GM19193 (cell line): Measurements from ENCODE around the gene SDC3.

Experiments used
- POLR2A ChIP-seq: IDR thresholded peaks from 4 replicates; pipeline ENCODE4 v1.6.1; 2011; ENCODE audit not compliant: insufficient read depth, insufficient read length; ENCODE audit errors: extremely low read depth

SDC3 gene

GRCh38 chr1:30908696-30909364, at the start of gene SDC3:
Gene SDC3 (minus strand): TSS chr1:30908758. CDS start chr1:30908586, 172 bp downstream.
- TF ChIP-seq POLR2A, result no peak

GRCh38 chr1:30957560-30958222, 49.1 kb upstream of the SDC3 start:
- TF ChIP-seq POLR2A, result no peak

- TF ChIP-seq POLR2A, result no peak
Measured at GRCh38 chr1:30955448-30956015, 47.0 kb upstream of the SDC3 start.

GRCh38 chr1:30953685-30954084, 45.1 kb upstream of the SDC3 start:
- no peak for TF ChIP-seq POLR2A

DNA sequence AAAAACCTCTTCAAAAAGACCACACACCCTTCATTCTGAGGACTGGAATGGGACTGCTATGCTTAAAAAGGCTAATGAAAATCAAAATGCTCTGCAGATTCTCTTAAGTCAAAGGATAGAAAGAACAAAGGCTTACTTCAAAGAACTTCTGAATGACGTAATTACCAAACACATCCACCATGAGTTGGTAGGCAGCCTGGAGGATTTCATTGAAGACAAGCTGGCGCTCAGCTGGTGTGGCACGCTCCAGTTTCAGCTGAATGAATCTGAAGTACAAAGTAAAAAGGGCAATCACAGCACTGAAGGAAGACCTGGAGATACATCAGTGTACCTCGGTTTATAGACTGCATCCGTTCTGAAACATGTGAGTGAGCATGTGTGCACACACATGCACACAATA, 43.5 kb upstream of the SDC3 start:
- no peak for TF ChIP-seq POLR2A

- TF ChIP-seq POLR2A, result no peak
Measured at GRCh38 chr1:30950700-30951099, 42.1 kb upstream of the SDC3 start.

- TF ChIP-seq POLR2A, result no peak
Measured at GRCh38 chr1:30950053-30950452, 41.5 kb upstream of the SDC3 start.

GRCh38 chr1:30948278-30948677, 39.7 kb upstream of the SDC3 start:
- no peak for TF ChIP-seq POLR2A

- no peak for TF ChIP-seq POLR2A
Measured at GRCh38 chr1:30947212-30947611, 38.7 kb upstream of the SDC3 start.

DNA sequence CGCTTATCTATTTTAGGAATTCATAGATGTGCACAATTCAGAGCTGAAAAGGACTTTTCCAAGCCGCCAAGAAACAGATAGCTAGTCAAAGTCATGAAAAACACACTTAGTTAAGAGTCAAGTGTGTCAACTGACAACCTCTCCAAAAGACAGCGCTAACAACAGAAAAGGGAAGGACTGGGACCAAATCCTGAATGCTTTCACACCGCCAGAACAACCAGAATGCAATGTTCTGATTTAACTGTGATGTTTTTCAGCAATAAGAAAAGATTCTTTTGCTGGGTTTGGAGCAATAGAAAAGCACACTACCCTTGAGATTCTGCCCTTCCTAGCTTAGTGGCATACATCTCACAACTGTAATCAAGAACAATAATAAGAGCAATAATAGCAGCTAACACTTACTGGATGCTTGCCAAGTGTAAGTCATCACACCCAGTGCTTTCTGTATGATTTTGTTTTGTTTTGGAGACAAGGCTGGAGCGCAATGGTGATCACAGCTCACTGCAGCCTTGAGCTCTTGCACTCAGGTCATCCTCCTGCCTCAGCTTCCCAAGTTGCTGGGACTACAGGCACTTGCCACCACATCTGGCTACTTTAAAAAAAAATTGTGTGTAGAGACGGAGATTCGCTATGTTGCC, 33.9 kb upstream of the SDC3 start:
- TF ChIP-seq POLR2A, result no peak

GRCh38 chr1:30940541-30940940, 32.0 kb upstream of the SDC3 start:
- no peak for TF ChIP-seq POLR2A

DNA sequence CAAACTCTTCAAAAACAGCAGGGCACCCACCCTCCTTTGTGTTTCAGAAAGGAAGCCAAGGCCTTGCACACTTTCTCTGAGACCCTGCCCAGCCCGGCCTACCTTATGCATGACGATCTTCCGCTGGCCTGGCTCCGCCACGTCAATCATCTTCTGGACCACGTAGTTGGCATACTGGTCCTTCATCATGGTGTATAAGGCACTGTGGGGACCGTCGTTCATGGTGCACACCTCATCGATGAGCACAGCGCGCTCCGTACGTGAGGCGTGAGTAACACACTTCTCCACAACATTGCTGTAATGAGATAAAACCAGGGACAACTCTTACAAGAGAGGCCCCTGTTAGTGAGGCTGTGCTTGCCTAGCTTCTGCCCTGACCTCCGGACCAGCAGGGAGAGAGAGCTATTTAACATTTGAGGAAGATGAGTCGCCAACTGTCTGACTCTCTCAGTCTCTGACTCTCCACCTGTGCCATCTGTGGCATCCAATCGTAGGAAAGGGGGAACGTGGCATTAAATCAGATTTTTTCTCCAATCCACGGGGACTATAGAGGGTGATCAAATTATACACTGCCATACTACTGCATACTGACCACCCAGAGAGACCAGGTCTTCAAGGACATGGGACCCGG, 28.1 kb upstream of the SDC3 start:
- TF ChIP-seq POLR2A, result no peak

DNA sequence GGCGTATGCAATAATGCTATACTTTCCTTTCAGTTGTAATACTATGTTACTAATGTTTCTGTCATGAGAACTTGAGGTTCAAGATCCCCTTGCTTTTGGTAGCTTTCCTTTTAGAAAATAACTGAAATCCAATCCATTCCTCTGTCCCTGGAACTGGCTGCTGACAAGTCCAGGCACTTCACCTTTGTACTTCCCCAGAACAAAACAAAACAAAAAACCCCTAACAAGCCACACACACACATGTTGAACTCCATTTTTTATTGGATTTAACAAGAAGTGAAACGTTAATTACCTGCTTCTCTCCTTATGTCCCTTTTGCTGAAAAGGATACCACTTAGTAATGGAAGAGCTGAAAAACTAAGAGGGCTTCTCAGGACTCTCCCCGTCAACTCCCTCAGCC, 26.1 kb upstream of the SDC3 start:
- TF ChIP-seq POLR2A, result no peak

GRCh38 chr1:30933874-30934252, 25.3 kb upstream of the SDC3 start:
- TF ChIP-seq POLR2A, result no peak

DNA sequence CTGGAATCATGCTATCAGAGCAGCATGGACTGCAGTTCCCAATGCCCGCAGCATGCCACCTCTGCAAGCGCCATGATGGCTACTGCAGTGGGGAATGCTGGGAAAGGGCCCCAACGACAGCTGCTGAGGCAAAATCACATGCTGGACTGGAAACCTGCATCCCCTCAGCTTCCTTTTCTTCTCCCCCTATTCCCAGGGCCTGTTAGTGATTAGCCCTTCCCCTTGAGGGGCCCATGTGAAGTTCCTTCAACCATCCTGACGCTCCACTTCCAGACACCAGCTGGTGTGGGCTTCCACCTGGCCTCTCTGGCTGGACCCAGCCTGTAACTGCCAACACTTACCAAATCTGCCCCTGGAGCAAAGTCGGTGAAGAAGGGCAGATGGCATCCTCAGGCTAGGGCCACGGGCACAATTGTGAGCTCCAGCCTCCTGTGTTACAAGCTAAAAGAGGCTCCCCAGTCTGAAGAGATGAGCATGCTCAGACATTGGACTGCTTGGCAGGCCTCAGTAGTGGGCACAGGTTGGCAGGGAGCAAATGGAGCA, 22.1 kb upstream of the SDC3 start:
- peak; percentile 35 for TF ChIP-seq POLR2A

- TF ChIP-seq POLR2A, result no peak
Measured at GRCh38 chr1:30929944-30930525, 21.5 kb upstream of the SDC3 start.
